HepG2 (cell line): Measurements from ENCODE around the gene GSTM2. TPM values are rescaled to one million over a fixed set of nuclear protein-coding genes. Genes with fewer than 3 reads are reported as not detected.
"Not testable (repeated sequence)": the region's sequence is repeated elsewhere in the genome, so short reads cannot be mapped to it uniquely, and the experiment has no call there.

ENCODE experiments used
- ATAC-seq: fragments of 200-7000 bp; cut with Tn5 transposase; 3 replicates; pipeline ENCODE4 v1.9.1; 2020; ENCODE audit warnings: mild to moderate bottlenecking, moderate library complexity
- BruUV-seq: library from RNA; stranded (reverse); fragments of 400-500 nt; replicated peaks from 2 replicates; lab custom pipeline; 2021; lab: Mats Ljungman, UMichigan
- CTCF ChIA-PET: fragments of 300-600 bp; formaldehyde crosslinking; extraction: SDS; loops from one replicate; lab custom pipeline; 2021; ENCODE audit warnings: low total read pairs, inconsistent platforms, low intra/inter-chr PET ratio; lab: Yijun Ruan, JAX
- POLR2A ChIA-PET: fragments of 350-600 bp; sonication (Branson Sonifier 250); formaldehyde crosslinking; loops from one replicate; lab custom pipeline; 2020; ENCODE audit warnings: antibody characterized with exemption, inconsistent platforms; lab: Yijun Ruan, JAX
- DNase-seq: peaks from one replicate; pipeline ENCODE4 v3.0.0-alpha.2; 2015; ENCODE audit warnings: low spot score
- FAIRE-seq: peaks from 3 replicates; lab custom pipeline; 2011; peaks lifted over from hg19 to GRCh38; lab: Jason Lieb, UNC
- H2AFZ ChIP-seq: one replicate; pipeline ENCODE4 v1.6.1; 2011; ENCODE audit warnings: low read length, inconsistent platforms
- H3K27ac ChIP-seq: fragments of 300-600 bp; 3 replicates; pipeline ENCODE4 v1.8.0; 2011; ENCODE audit warnings: mixed run types, mild to moderate bottlenecking, mixed read lengths, low read length, inconsistent platforms; ENCODE audit not compliant: insufficient read depth; ENCODE audit errors: extremely low read length
- H3K27me3 ChIP-seq, 2 experiments: fragments of 200-600 bp in 1 of 2; 2 replicates in 1 of 2; 3 replicates in 1 of 2; pipeline versions ENCODE4 v1.6.0 to v1.8.0; 2011; ENCODE audit warnings: low read length in 2 of 2, mild to moderate bottlenecking in 2 of 2, moderate library complexity in 2 of 2, inconsistent platforms in 1 of 2; ENCODE audit not compliant: insufficient read depth in 2 of 2, control insufficient read depth in 1 of 2
- H3K36me3 ChIP-seq, 2 experiments: fragments of 200-600 bp in 1 of 2; replicated peaks in 1 of 2; 2 replicates in 1 of 2; 3 replicates in 1 of 2; pipeline versions ENCODE4 v1.5.1 to v1.8.0; 2011; ENCODE audit warnings: low read length in 2 of 2, inconsistent platforms in 1 of 2; ENCODE audit not compliant: insufficient read depth in 2 of 2, control insufficient read depth in 1 of 2
- H3K4me1 ChIP-seq: 2 replicates; pipeline ENCODE4 v1.5.1; 2012; ENCODE audit warnings: low read length, inconsistent platforms; ENCODE audit not compliant: insufficient read depth
- H3K4me2 ChIP-seq: 2 replicates; pipeline ENCODE4 v1.6.0; 2011; ENCODE audit warnings: low read depth, low read length, inconsistent platforms
- H3K4me3 ChIP-seq, 3 experiments: fragments of 200-600 bp in 1 of 3; sonication (generic), shearing (Covaris generic) in 1 of 3; replicated peaks in 1 of 3; 2 replicates each; pipeline ENCODE4 v1.5.1; 2011 to 2016; ENCODE audit warnings: low read length in 3 of 3, inconsistent platforms in 2 of 3, low read depth in 2 of 3, mild to moderate bottlenecking in 2 of 3, control low read depth in 1 of 3, mixed read lengths in 1 of 3; ENCODE audit not compliant: insufficient read depth in 1 of 3
- H3K79me2 ChIP-seq: one replicate; pipeline ENCODE4 v1.6.1; 2011; ENCODE audit warnings: low read length, inconsistent platforms; ENCODE audit not compliant: insufficient read depth
- H3K9ac ChIP-seq: 2 replicates; pipeline ENCODE4 v1.6.0; 2011; ENCODE audit warnings: mild to moderate bottlenecking, low read depth, low read length, inconsistent platforms; ENCODE audit not compliant: insufficient read depth
- H3K9me3 ChIP-seq: 2 replicates; pipeline ENCODE4 v1.5.1; 2012; ENCODE audit warnings: mild to moderate bottlenecking, low read length
- H4K20me1 ChIP-seq: 2 replicates; pipeline ENCODE4 v1.6.0; 2011; ENCODE audit warnings: inconsistent platforms, mild to moderate bottlenecking, low read length, moderate library complexity; ENCODE audit not compliant: insufficient read depth
- MAFF ChIP-seq: IDR thresholded peaks from 2 replicates; pipeline ENCODE4 v1.6.1; 2011; ENCODE audit warnings: low read depth, low read length, improper control_type of control experiment
- MAFK ChIP-seq, 2 experiments: IDR thresholded peaks in 1 of 2; conservative IDR thresholded peaks in 1 of 2; 2 replicates each; pipeline ENCODE4 v1.6.1; 2011; ENCODE audit warnings: improper control_type of control experiment in 2 of 2, low read length in 2 of 2
- TMF1 ChIP-seq: sonication (generic); formaldehyde crosslinking; IDR thresholded peaks from 2 replicates; pipeline ENCODE4 v1.8.1; 2022; ENCODE audit warnings: low read depth, missing genetic modification reagents
- ZNF484 ChIP-seq: sonication (generic); formaldehyde crosslinking; IDR thresholded peaks from 2 replicates; pipeline ENCODE4 v1.5.1; 2020; ENCODE audit warnings: mild to moderate bottlenecking, low read depth, missing genetic modification reagents, borderline replicate concordance
- ZNF543 ChIP-seq: sonication (generic); formaldehyde crosslinking; IDR thresholded peaks from 2 replicates; pipeline ENCODE4 v1.4.0; 2020; ENCODE audit warnings: mild to moderate bottlenecking, missing genetic modification reagents
- ZXDC ChIP-seq: sonication (generic); formaldehyde crosslinking; IDR thresholded peaks from 2 replicates; pipeline ENCODE4 v1.5.0; 2020; ENCODE audit warnings: mild to moderate bottlenecking, missing genetic modification reagents
- WGBS: methylation state at CpG from one replicate; pipeline ENCODE4 v1.1.6; 2017; ENCODE audit warnings: low lambda C conversion rate; 5-methylcytosine and 5-hydroxymethylcytosine counted together
- in situ Hi-C: cut with HindIII; loops from 2 replicates; pipeline ENCODE4 v1.10.0; 2017; ENCODE audit warnings: low pct_unique_long_range_greater_than_20kb; ENCODE audit not compliant: extremely low pct_ligation_motif_present
- intact Hi-C: fragments of 100-400 bp; cut with micrococcal nuclease; formaldehyde crosslinking; loops from one replicate; pipeline ENCODE4 v1.10.0; 2022; ENCODE audit not compliant: unreplicated experiment
- polyA plus RNA-seq, 8 experiments: library from polyadenylated mRNA; depleted of rRNA in 3 of 8; stranded (reverse) in 7 of 8; unstranded in 1 of 8; fragments of >200 nt; fragmentation: Illumina TruSeq in 4 of 8; extraction: Trizol in 4 of 8; gene quantifications; 2 replicates each; pipeline versions ENCODE4 v1.2.1 to v1.2.3, GENCODE V29; 2011 to 2016; ENCODE audit warnings: low read depth in 4 of 8, missing spikeins in 1 of 8, mixed read lengths in 1 of 8; ENCODE audit not compliant: insufficient read depth in 1 of 8
- total RNA-seq, 5 experiments: library from RNA; depleted of rRNA; stranded (reverse); fragments of >200 nt; fragmentation: Illumina TruSeq; extraction: Trizol; gene quantifications; 2 replicates each; pipeline ENCODE4 v1.2.3, GENCODE V29; 2016; ENCODE audit warnings: low read depth in 1 of 5

GSTM2 gene
- total and polyA plus RNA-seq, 2 of the 13 experiments (the other 11 are each of a cell fraction or from before 2014, with no cell fraction given) = 7.0 to 15.0 TPM

DNA sequence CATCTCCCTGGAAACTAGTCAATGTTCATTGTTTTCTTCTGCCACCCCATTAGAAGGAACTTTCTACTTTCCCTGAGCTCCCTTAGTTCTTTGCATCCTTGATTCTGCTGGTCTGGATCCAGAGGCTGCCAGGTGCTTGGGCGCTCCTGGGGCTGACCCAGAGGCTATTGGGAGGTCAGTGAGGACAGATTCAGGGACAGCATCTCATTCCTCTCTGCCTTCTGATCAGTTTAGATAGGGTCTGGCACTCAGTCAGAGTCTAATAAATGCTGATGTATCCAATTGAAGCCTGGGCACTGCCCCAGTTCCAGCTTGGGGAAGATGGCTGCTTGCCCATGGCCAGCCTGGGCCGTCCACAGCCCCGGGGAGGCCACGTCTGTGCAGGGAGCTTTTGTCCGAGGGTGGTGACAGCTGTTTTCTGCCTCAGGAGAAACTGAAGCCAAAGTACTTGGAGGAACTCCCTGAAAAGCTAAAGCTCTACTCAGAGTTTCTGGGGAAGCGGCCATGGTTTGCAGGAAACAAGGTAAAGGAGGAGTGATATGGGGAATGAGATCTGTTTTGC is 22.1 kb downstream of the GSTM2 start (continued):
- no peak for TF ChIP-seq ZXDC (CRISPR knock-in tag)
- no peak for TF ChIP-seq TMF1 (CRISPR knock-in tag)

DNA sequence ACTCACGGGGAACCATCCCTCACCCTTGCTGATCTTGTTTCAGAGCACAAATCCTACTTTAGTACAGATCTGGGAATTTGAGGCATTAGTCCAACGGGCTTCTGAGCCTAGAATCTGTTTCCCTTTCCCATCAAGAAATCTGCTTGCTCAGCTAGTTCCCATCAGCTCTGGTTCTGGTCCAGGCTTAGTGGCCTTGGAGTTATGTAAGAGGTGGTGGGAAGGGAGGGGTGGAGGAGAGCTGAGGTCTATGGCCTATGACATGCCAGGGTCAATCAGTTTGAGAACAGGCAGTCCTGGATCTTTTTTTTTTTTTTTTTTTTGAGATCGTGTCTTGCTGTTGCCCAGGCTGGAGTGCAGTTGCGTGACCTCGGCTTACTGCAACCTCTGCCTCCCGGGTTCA is 23.9 kb downstream of the GSTM2 start:
- Histone ChIP-seq H3K9ac (no peak overlapping the region), H3K36me3 (no peaks in the 10 kb centered on the region), H4K20me1 (no peaks in the 10 kb centered on the region), H3K4me2 (no peak overlapping the region), H2AFZ (no peak overlapping the region), H3K9me3 (no peaks in the 10 kb centered on the region), H3K4me3 (no peak overlapping the region), H3K27ac (no peak overlapping the region), H3K4me1 (no peaks in the 10 kb centered on the region), H3K79me2 (no peaks in the 10 kb centered on the region), H3K27me3 (no peaks in the 10 kb centered on the region)
- no peak for DNase-seq
- CTCF ChIA-PET = no interaction called here
- WGBS = 6% methylated on average over 5 of the region's 6 CpGs
- BruUV-seq = no TSS peak
- in situ Hi-C loops = no loop called here
- ATAC-seq = no peak
- POLR2A ChIA-PET = no interaction called here
- TF ChIP-seq MAFF (0 out of 2 replicates have a peak, but pooled peaks have one; percentile 24), ZNF484 (CRISPR knock-in tag) (no peak), MAFK (conservative IDR thresholded peaks at IDR 0.05 in 1 of 2, IDR thresholded peaks at IDR 0.05 in 1 of 2; ENCODE audit: low read length in 2 of 2) (peak; percentile 41 to 55; a peak in 1 of 4 replicates), ZNF543 (no peak)
- no peak for FAIRE-seq
- intact Hi-C loops = no loop called here

GRCh38 chr1:109694400-109694799 is 26.5 kb downstream of the GSTM2 start:
- H4K20me1 ChIP-seq, H2AFZ ChIP-seq, intact Hi-C loops, FAIRE-seq, H3K9me3 ChIP-seq, in situ Hi-C loops, H3K27ac ChIP-seq, H3K4me2 ChIP-seq, BruUV-seq, ATAC-seq, H3K4me1 ChIP-seq, POLR2A ChIA-PET, H3K79me2 ChIP-seq, H3K9ac ChIP-seq, DNase-seq, CTCF ChIA-PET, H3K36me3 ChIP-seq, H3K27me3 ChIP-seq, H3K4me3 ChIP-seq: not testable (repeated sequence)
- WGBS = 75% methylated on average over 1 of the region's 5 CpGs

DNA sequence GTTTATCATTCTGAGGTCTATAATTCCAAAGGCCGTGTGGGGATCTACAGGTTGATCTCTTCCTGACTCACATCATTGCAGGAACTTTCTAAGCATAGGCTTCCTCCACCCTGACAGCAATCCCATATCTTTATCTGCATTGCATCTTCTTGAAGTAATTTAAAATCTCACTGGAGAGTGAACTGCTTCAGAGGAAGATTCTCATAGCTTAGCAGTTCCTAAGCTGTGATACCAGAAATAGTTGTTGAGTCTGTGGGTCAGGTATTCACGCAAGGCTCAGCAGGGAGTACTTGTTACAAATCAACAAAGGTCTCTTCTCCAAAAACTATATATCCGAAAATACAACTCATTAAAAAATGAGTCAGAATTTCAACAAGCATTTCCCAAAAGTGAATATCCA is 27.3 kb downstream of the GSTM2 start:
- ATAC-seq, H3K4me2 ChIP-seq, FAIRE-seq, intact Hi-C loops, H3K9ac ChIP-seq, H3K36me3 ChIP-seq, H3K27me3 ChIP-seq, H3K4me3 ChIP-seq, POLR2A ChIA-PET, in situ Hi-C loops, BruUV-seq, DNase-seq, CTCF ChIA-PET, H2AFZ ChIP-seq, H4K20me1 ChIP-seq, H3K27ac ChIP-seq, H3K9me3 ChIP-seq, H3K4me1 ChIP-seq, H3K79me2 ChIP-seq: not testable (repeated sequence)
- WGBS = 7% methylated on average over 3 of the region's 3 CpGs
